ENCODE data around the gene CAMK1.
A peak's percentile ranks its signal among the peaks of the same experiment; 100 is the strongest.
"Not testable (repeated sequence)": the region's sequence is repeated elsewhere in the genome, so short reads cannot be mapped to it uniquely, and the experiment has no call there.

Gene CAMK1

DNA sequence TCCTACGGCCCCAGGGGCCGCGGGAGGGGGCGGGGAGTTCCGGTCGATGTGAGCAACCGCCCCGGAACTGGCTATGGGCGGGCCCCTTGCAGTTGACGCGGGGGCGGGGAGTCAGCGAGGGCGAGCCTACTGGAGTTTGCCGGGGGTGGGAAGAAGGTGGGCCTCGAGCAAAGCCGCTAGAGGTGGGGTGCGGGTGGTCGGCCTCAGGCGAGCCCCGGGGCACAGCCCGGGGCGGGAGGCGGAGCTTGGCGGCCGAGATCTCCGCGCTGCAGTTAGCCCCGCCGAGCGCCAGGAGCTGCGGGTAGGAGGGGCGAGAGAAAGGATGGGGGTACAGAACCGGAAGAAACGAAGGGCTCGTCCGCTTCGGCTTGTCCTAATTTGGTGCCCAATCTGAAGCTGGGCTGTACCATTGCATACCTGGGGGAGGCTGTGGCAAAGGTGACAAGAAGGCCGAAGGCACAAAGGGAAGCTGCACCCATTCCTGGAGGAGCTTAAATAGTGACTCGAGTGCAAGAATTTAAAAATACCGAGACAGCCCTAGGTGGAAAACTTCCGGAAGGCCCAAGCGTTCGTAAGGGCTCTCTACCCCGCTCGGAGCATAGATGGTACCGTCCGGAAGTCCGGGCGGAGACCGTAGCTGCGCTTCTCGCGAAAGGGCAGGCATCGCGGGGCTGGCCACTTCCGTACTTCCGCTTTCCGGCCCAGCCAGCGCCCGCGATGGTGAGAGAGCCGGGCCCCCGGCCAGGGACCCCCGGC, 22.8 kb upstream of the CAMK1 start, which contains the start of the genes ARPC4 and TADA3:
ARPC4 (plus strand) TSS at position 678 of the 756 bp plus-strand sequence; CDS start at position 718, 40 bp downstream.
TADA3 (minus strand) TSS at position 69 of the 756 bp plus-strand sequence. CDS start 1,007 bp downstream, outside the sequence.
- peak; percentile 97 for DNase-seq

DNA sequence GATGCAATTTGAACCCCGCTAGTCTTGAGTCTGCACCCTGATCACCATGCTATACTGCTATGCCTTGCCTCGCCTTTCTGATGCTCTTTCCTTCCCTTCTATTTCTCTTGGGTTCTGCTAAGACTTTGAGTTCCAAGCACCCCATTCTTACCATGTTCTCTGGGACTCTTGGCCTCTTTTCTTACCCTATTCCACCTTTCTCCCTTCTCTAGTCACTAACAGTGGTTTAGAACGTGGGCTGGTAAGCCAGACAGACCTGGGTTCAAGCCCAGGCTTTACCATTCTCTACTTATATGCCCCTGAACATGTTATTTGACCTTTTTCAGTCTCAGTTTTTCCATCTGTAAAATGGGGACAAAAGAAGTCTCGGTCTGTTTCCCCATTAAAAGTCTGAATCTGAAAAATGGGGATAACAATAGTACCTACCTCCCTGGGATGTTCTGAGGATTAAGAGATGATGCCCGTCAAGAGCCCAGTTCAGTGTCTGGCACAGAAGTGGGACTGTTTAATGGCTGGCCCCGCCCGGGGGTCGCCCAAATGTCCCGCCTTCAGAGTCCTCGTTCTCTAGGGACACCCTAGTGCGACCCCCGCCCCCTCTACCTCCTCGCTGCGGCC, 22.1 kb upstream of the CAMK1 start:
- DNase-seq, result no peak

DNA sequence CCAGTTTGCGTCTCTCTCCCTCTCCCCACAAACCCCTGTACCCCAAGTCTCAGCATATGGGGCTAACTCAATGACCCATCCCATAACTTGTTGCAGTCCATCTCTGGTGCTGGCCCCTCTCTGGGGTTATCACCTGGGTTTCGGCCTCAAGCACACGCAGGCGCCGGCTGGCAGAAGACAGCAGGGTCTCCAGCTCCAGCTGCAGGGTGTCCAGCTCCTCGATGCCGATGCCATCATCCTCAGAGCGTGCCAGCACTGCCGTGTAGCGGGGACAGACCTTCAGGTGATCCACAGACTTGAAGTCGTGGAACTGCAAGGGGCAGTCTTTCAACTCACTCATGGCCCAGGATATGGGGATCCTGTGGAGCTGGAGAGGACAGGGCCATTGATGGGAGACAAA, 21.4 kb upstream of the CAMK1 start:
- no peak for DNase-seq

DNA sequence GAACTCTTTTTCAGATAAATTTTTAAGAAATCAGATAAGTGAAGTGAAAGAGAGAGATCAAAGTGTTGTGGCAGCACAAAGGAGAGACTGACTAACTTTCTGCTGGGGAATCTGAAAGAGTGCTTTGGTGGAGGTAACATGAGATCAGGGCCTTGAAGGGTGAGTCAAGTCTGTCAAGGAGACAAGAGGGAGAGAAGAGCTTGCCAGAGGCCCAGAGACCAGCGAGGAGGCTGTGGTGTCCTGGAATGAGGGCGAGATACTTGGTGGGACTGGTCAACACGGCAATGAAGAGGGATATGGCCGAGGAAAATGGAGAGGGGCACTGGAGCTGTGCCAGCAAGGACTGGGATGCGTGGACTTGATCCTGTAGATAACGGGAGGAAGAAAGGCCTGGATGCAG, 18.0 kb upstream of the CAMK1 start:
- DNase-seq, result no peak

DNA sequence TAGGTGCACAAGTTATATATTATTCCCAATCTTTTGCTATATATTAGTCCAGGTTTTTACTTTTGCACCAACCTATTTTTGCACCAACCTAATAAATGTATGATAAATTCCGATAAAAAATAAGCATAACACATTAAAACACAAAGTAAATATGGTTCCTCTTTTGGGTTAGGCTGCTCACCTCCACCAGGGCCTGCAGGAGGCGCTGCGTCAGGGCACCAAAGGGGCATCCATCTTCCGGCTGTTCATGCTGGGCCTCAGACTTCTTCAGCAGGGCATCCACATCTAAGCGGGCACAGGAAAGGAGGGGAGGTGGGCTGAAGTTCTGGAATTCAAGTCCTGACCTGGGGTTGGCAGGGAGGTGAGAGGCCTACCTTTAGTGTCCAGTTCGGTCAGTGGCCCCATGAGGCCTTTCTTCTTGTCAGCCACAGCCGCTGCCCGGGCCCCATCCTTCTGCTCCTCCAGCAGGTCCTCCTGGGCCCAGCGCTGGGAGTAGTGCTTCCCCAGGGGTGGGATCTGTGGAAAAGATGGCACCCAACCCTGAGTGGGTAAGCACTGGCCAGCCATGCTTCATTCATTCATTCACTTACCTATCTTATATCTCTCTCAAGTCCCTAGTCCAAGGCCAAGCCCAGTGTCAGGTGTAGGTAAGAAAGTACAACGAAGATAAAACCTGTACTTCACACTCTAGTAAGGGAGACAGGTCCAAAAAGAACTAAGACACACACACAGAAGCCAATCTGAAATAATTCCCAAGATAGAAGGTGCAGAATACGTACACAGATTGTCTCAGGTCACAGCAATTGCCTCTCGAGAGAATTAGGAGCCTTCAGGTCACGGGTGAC, 17.3 kb upstream of the CAMK1 start:
- DNase-seq, result no peak

DNA sequence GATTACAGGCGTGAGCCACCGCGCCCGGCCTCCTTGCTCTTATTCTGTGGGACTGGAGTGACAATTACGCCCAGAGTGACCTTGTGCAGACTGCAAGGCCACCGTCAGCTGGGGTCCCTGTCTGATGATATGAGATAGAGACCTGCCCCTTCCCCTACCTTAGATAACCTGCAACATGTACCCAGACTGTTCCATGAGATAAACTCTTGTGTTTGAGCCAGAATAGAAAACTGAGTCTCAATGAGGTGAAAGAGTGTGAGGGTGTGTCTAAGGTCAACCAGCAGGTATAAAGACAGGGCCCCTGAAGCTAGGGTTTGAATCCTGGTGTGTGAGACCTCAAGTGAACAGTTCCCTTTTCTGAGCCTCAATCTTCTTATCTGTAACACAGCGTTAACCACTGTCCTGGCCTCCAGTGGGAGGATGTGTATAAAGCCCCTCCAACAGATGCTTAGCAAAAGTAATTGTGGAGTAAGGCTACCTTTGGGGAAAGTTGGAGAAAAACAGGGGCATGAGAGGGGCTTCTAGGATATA, 16.5 kb upstream of the CAMK1 start:
- DNase-seq, result no peak

DNA sequence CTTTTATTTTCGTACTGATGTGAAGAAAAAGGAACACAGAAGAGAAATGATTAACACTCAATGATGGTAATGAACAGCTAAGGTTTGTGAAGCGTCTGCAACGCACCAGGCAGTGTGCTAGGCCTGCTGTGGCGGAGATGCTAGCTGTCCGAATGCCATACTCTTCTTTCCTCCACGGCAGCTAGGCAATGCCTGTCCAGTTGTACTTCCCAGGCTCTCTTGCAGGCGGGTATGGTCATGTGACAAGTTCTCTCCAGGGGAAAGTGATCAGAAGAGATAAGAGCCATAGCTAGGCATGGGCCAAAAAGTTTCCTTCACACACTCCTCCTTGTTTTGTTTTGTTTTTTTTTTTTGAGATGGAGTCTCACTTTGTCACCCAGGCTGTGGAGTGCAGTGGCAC, 15.9 kb upstream of the CAMK1 start:
- no peak for DNase-seq

DNA sequence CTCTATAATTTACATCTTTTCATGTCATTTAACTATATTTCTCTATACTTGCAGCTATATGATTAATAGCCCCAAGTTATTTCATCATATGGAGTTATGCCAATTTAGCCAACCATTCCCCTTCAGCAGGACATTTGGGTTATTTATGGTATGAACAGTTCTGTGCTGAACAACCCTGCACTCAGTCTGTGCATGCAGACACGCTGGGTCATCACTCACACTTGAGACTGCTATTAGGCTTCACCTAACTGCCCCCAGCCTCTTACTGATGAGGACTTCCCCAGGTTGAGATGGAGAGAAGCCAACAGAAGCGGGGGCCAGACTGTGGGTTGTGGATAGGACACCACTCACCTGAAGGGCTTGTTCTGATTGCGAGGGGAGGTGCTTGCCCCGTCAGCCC, 15.2 kb upstream of the CAMK1 start:
- DNase-seq, result no peak

DNA sequence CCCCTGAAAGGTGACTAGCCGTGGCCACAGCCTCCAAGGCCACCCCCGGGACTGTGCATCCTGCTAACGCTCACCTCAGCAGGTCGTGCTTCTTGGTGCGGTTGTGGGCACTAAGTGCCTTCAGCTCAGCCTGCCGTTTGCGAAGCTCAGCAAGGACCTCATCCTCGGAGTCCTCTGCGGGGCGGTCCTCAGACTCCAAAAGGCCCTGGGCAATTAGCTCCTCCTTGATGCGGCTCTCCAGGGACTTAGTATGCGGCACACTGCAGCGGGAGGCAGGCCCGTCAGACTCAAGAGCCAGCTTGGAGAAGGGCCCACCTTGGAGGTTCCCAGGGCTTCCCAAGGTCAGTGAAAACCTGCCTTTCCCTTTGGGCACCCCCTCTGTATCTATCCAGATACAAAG, 14.2 kb upstream of the CAMK1 start:
- DNase-seq, result no peak

DNA sequence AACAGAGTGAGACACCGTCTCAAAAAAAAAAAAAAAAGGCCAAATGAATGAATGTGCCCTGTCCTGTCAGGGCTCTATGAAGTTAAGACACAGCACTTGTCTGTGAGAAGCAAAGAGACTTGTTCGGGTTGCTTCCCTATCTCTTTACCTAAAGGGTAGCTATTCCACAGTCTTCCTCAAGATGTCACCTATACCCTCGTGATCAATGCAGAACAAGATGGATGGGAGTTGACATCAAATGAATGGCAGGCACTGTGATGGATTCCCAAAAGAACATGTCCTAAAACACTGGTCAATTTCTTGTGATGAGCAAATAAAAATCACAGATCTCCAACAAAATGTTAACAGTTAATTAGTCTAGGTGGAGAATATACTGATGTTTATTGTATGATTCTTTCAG, 13.0 kb upstream of the CAMK1 start:
- no peak for DNase-seq

DNA sequence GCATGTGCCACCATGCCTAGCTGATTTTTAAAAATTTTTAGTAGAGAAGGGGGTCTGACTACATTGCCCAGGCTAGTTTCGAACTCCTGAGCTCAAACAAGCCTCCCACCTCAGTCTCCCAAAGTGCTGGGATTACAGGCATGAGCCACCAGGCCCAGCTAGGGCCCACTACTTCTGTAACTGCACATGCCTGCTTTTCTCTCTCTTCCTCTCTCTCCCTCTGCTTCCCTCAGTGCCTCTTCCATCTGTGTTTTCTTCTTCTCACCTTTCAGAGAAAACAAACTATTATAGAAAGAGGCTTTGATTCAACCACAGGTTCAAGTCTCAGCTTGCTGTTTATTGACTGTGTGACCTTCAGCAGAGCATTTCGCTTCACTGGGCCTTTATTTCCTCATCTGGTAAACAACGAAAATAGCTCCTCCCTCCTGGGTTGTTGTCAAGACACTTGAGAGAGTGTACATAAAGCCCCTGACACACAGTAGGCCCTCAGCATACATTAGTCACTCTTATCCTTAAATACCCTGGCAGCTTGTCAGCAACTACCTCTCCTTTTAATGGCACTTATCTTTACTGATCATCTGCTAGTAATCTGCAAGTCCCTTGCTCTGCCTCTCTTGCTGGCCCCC, 12.3 kb upstream of the CAMK1 start:
- DNase-seq, result no peak

DNA sequence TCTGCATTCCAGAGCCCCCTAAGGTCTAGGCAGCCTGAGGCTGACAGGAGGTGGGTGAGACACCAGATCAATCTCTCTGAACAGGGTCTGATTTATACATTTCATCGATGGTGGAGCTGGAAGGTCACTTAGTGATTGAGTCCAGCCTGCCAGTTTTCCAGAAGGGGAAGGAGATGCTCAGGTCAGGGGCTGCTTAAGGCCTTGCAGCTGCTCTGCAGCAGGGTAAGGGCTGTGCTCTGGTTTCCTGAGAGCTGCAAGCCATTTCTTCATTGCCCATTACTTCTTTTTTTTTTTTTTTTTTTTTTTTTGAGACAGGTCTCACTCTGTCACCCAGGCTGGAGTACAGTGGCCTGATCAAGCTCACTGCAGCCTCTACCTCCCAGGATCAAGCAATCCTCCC, 11.8 kb upstream of the CAMK1 start:
- DNase-seq, result no peak

DNA sequence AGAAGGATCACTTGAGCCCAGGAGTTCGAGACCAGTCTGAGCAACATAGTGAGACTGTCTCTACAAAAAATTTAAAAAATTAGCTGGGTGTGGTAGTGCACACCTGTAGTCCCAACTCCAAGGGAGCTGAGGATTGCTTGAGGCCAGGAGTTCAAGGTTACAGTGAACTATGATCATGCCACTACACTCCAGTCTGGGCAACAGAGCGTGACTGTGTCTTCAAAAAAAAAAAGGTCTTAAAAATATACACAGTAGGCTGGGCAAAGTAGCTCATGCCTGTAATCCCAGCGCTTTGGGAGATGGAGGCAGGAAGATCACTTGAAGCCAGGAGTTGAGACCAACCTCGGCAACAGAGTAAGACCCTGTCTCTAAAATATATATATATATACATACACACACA, 11.2 kb upstream of the CAMK1 start:
- DNase-seq, result no peak

DNA sequence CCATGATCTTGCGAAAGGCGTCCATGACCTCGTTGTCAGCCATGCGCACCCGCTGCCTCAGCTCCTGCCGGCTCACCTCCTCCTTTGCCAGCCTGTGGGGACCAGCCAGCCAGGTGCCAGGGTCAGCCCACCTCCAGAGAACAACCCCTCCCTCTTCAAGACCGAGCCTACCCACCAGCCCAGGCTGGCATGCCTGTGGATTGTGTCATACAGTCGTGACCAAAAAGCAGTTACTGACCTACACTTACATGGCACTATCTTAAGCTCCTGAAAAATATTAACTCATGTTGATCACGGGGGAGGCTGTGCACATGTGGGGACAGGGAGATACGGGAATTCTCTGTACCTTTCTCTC, 10.7 kb upstream of the CAMK1 start:
- DNase-seq, result no peak

DNA sequence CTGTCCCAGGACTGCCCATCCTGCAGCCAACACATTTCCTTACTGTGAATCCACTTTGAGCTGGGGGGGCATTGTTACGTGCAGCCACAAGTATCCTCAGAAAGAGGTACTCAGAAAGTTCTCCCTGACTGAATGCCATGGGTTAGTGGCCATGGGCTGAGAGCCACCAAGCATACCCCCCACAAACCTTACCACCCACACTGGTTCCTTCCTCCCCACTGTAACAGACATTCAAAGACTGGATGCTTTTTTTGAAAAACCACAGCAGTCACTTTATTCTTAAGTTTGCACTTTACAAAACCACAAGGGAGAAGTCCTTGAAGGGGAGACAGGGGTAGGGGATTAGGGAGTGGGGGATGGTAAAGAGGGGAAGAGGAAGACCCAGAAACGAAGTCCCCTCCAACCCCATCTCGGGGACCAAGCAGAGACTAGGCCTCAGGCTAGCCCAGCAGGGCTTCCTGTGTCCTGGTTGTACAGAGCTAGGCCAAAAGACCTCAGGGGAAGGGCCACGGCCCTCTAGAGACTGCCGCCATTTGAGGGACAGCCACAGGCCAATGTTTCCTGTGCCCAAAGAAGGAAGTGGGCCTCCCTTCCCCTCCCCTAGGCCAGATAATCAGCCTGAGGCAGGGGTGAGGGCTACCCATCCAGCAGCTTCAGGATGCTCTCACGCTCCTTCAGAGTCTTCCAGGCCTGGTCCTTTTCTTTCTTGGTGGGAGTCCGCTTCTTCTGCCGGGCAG, 10.1 kb upstream of the CAMK1 start:
- no peak for DNase-seq

DNA sequence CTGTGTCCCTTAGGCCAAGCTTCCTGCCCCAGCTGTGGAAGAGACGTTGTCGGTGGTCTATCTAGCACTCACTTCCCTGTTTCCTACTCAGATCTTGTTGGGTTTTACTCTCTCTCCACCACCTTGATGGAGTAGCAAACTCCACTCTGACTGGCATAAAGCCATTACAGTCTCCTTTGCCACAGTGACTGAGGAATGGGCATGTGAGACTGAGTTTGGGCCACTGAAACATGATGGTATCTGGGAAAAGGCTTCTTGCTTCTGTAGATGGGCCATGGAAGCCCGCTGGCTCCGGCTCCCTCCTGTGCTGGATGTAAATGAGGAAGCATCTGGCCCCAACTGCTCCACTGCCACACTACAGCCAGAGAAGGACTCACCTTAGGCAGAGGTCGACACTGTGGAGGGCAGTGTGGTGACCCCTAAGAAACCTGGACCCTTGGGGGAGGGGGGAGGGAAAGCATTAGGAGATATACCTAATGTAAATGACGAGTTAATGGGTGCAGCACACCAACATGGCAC, 9.4 kb upstream of the CAMK1 start:
- DNase-seq, result no peak

DNA sequence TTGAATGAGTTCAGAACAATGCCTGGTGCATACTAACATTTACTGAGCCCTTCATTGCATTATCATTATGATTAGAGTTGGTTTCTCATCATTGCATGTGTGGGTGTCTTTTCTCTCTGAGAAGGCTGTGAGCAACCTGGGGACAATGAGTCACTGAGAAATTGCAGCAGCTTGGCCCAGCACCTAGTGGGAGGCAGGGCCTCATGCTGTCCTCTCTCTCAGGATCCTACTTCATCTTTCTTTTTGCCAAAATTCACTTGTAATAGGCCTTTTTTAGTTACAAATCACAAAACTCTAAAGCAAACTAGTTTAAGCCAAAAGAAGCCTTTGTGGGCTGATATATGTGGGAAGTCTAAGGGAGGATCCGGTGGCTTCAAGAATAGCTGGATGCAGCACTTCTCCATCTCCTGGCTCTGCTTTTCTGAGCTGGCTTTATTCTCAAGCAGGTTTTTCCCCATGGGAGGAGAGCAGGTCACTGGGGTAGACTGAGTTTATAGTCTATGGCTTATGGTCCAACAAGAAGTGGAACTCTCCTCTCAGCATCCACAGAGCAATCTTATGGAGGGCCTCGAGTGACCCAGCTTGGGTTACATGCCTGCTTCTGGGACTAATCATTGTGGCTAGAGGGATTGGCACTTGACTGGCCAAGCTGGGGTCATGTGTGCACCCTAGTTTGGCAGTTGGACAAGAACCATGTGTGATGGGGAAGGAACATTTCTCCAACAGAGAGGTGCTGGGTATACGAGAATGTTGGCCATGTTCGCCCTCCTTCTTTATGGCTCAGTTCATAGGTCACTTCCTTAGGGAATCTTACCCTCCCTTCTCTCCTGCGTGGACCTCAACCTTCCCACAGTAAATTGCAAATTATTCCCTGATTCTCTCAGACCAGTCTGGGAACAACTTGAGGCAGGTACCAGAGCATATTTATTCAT, 8.7 kb upstream of the CAMK1 start:
- no peak for DNase-seq

DNA sequence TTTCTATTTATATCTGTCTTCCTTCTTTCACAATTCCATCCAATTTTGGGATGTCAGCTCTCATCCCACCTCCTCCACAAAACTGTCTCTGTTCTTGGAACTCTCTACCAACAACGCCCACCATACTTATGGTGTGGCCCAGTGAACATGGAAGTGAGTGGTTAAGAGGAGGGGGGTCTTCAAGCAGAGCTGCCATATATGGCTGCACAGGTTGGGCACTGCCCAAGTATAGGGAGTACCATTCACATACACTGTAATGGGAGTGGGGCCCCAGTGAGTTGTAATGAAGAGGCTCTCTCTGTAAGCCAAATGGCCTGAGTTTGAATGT, 7.9 kb upstream of the CAMK1 start:
- no peak for DNase-seq

DNA sequence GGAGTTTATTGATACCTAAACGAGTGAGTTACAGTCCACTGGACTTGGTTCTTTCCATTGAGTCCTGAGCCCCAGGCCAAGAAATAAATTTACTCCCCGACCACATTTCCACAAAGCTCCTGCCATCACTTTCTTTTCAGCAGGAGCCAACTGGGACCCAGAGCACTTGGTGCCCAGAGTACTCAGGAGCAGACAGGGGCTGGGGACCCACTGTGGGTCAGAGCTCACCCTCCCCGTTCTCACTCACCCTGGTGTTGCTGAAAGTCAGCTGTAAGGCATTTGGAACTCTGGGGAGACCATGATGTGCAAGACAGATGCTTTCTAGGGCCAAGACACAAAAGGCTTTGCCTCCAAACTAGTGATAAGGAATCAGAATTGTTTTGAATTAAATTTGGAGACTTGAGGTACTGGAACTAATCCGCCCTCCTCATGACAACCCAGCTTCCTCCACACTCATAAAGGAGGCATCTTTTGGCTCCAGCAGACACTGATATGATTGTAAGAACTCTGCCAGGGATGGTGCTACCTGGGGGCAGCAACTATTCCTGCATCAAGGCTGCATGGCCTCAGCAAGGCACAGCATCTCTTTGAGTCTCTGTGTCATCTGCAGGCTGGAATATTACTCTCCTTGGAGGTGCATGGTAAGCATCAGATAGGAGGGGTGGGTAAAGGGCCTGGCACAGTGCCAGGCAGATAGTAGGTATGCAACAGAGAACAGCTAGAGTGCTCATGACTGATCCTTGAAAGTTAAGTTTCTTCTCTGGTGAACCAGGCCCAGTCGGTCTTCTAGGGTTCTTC, 7.3 kb upstream of the CAMK1 start:
- DNase-seq, result no peak

DNA sequence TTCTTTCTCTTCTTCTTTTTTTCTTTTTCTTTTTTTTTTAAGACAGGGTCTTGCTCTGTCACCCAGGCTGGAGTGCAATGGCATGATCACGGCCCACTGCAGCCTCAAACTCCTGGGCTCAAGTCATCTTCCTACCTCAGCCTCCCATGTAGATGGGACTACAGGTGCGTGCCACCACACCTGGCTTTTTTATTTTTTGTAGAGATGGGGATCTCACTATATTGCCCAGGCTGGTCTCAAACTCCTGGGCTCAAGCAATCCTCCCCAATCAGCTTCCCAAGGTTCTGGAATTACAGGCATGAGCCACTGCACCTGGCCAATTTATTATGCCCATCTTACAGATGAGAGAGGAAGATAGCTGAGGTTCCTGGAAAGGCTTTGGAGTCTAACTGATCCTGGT, 1.3 kb upstream of the CAMK1 start:
- not testable (repeated sequence) for DNase-seq
